Measurements from ENCODE around the gene PADI3. TPM values are rescaled to one million over a fixed set of nuclear protein-coding genes. Genes with fewer than 3 reads are reported as not detected.
"Not testable (repeated sequence)": the region's sequence is repeated elsewhere in the genome, so short reads cannot be mapped to it uniquely, and the experiment has no call there.

The PADI3 gene
- polyA plus RNA-seq, 1 donor from 2014 or later: not detected

GRCh38 chr1:17227358-17227915, 21.5 kb upstream of the PADI3 start:
- Mint-ChIP-seq H3K9me3 (no peaks in the 10 kb centered on the region), H3K4me1 (peaks cover 0 to 4% (median 0%) of the 10 kb centered on the region in 3 donors), H3K4me3 (no peak overlapping the region), H3K36me3 (no peaks in the 10 kb centered on the region), H3K27ac (peak overlapping the region in 1 of 3 donors; percentile 53), H3K27me3 (no peaks in the 10 kb centered on the region)

DNA sequence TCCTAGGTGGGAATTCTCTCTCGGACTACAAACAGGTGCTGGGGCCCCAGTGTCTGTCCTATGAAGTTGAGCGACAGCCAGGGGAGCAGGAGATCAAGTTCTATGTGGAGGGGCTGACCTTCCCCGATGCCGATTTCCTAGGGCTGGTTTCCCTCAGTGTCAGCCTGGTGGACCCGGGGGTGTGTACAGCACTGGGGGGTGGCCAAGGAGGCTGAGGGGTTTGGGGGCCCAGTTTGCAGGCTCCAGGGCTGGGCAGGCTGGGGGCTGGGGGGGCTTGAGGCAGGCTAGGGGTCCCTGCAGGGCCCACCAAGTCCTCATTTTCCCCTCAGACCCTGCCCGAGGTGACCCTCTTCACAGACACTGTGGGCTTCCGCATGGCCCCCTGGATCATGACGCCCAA, 20.3 kb upstream of the PADI3 start:
- Mint-ChIP-seq H3K27ac (no peak overlapping the region), H3K4me1 (peaks cover 0 to 4% (median 0%) of the 10 kb centered on the region in 3 donors), H3K36me3 (no peaks in the 10 kb centered on the region), H3K27me3 (peaks cover 4% of the 10 kb centered on the region), H3K4me3 (no peak overlapping the region), H3K9me3 (no peaks in the 10 kb centered on the region)

DNA sequence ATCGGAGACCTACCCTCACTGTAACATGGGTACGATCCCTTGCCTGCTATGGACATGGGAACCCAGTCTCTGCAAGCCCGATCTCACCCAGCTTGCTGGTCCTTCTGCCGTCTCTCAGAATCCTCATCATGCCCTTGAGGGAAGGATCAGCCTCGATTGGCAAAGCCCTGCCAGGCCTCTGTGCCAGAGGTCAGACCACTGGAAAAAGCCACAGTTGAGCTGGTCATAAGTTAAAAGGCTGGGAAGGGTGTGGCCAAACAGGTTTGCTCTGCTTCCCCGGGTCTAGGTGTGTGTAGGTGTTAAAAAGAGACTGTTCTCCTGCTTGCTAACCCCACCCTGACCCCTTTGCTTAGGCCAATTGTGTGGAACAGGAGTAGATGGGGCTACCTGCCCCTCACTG, 19.5 kb upstream of the PADI3 start:
- Mint-ChIP-seq H3K9me3 (no peaks in the 10 kb centered on the region), H3K4me3 (no peak overlapping the region), H3K27me3 (peaks cover 4% of the 10 kb centered on the region)

DNA sequence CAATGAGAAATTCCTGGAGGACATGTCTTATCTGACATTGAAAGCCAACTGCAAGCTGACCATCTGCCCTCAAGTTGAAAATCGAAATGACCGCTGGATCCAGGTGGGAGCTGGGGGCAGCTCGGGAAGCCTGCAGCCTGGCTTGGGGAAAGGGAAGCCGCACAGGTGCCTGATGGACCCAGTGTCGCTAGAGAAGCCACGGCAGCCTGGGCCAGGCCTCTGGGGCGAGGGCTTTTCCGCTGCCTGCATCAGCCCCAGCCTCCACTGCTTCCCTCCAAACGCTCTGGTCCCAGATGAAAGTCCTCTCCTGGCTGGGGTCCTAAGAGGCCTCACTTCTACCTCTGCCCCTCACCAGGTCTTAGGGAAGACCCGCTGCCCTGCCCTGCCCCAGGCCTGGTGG, 18.8 kb upstream of the PADI3 start:
- Mint-ChIP-seq H3K27ac (no peak overlapping the region), H3K4me1 (peaks cover 0 to 4% (median 0%) of the 10 kb centered on the region in 3 donors), H3K9me3 (no peaks in the 10 kb centered on the region), H3K27me3 (peaks cover 4% of the 10 kb centered on the region), H3K4me3 (no peak overlapping the region), H3K36me3 (no peaks in the 10 kb centered on the region)

More for the DNA sequence above, 19.5 kb upstream of the PADI3 start:
- Mint-ChIP-seq H3K36me3 (no peaks in the 10 kb centered on the region), H3K27ac (peak overlapping the region in 1 of 3 donors; percentile 7), H3K4me1 (peaks cover 0 to 4% (median 0%) of the 10 kb centered on the region in 3 donors)

DNA sequence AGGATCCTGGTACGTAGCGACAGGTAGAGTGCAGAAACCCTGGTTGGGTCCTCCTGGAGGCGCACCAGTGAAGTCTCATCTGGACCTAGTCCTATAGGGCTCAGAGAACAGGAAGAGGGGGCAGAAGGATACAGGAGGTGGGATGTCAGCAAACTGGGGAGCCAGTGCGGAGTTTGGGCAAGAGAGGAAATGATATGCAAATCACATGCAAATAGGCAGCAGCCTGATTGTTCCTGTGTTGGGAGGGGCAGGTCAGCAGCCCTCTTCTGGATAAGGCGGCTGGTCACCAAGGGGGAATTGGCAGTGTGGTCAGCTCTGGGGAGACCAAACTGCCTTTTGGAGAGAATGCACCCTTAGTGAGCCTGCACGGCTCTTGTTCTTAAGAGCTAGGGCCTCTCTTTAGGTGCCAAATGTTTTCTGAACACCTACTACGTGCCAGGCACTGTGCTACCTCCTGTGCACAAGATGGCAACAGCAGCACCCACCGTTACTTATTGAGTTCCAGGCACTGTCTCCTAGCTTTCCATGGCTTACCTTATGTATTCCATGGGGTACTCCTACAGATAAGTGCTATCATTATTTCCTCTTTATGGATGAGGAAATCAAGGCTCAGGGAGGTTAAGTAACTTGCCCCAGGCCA, 18.1 kb upstream of the PADI3 start:
- peaks cover 4% of the 10 kb centered on the region for H3K27me3 Mint-ChIP-seq
- no peak overlapping the region for H3K27ac Mint-ChIP-seq
- no peaks in the 10 kb centered on the region for H3K9me3 Mint-ChIP-seq
- peaks cover 0 to 4% (median 0%) of the 10 kb centered on the region in 3 donors for H3K4me1 Mint-ChIP-seq
- H3K36me3 Mint-ChIP-seq: no peaks in the 10 kb centered on the region
- H3K4me3 Mint-ChIP-seq: no peak overlapping the region

GRCh38 chr1:17232759-17233661, 15.9 kb upstream of the PADI3 start:
- no peaks in the 10 kb centered on the region for H3K36me3 Mint-ChIP-seq
- peak overlapping the region in 1 of 3 donors; percentile 35 for H3K27ac Mint-ChIP-seq
- peaks cover 0 to 5% (median 0%) of the 10 kb centered on the region in 3 donors for H3K4me1 Mint-ChIP-seq
- H3K4me3 Mint-ChIP-seq: no peak overlapping the region
- peaks cover 4% of the 10 kb centered on the region for H3K27me3 Mint-ChIP-seq
- no peaks in the 10 kb centered on the region for H3K9me3 Mint-ChIP-seq

DNA sequence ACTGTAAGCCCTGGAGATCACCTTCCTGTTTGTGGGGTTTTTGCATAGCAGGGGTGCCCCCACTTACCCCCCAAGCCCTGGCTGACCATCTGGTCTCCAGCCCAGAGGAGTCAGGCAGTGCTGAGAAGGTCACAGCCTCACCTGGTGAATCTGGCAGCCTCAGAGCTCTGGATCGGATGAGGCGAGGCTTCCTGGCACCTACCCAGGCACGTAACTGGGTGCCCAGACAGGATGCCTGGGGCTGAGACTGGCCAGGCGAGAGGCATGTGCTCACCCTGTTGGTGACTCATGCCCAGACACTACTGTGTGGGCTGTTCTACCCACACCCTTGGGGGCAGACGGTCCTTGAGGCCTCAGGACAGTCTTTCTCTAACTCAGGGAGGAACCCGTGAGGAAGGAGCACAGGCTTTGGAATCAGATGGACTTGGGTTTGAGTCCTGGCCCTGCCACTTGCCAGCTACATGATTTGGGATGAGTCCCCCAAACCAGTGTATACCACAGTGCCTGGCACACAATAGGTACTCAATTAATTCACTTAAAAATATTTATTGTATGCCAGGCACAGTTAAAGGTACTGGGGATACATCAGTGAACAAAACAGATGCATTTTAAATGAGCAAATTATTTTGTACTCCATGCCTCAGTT, 15.1 kb upstream of the PADI3 start:
- Mint-ChIP-seq H3K9me3 (no peaks in the 10 kb centered on the region), H3K36me3 (no peaks in the 10 kb centered on the region), H3K27ac (no peak overlapping the region), H3K4me1 (peaks cover 0 to 5% (median 0%) of the 10 kb centered on the region in 3 donors), H3K4me3 (no peak overlapping the region), H3K27me3 (peaks cover 4% of the 10 kb centered on the region)

DNA sequence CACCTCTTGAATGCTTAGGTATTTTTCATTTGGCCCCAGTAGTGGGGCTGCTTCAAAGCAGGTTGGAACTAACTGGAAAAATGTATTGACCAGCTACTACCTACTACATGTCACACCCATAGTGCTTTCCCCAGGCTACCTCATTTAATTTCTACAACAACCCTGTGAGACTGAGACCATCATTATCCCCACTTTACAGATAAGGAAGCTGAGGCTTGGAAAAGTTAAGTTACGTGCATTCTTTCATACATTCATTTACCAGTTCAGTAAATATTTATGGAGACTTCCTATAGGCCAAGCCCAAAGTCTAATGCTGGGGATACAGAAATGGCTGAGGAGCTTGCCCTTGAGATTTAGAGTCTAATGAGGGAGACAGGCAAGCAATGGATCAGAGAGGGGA, 14.5 kb upstream of the PADI3 start:
- peak overlapping the region in 2 of 3 donors; percentile 24 to 54 for H3K27ac Mint-ChIP-seq
- H3K4me1 Mint-ChIP-seq: peaks cover 0 to 5% (median 0%) of the 10 kb centered on the region in 3 donors
- no peaks in the 10 kb centered on the region for H3K9me3 Mint-ChIP-seq
- no peak overlapping the region for H3K4me3 Mint-ChIP-seq
- H3K36me3 Mint-ChIP-seq: no peaks in the 10 kb centered on the region
- H3K27me3 Mint-ChIP-seq: peaks cover 4% of the 10 kb centered on the region

DNA sequence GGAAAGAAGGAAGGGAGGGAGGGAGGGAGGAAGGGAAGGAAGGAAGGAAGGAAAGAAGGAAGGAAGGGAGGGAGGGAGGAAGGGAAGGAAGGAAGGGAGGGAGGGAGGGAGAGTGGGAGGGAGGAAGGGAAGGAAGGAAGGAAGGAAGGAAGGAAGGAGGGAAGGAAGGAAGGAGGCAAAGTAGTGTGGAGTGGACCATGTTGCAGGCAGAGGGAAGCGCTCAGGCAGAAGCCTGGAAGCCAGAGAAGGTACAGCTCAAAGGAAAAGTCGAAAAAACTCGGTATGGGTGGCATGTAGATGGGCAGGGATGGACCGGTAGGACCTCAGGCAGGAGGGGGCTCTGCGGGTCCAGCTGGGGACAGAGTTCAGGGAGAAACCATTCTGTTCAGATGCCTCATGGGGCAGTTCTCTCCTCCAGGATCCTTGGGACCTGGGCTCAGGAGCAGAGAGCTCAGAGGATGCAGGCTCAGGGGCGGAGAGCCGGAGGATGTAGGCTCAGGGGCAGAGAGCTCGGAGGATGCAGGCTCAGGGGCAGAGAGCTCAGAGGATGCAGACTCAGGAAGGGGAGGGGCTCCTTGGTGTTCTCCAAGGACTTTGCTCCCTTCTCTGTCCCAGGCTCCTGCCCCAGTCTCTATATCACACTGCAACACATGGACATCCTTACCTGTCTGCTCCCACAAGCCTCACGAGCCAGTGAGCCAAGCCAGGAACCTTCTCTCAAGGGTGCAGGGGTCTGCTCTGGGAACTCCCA, 13.6 kb upstream of the PADI3 start:
- H3K9me3 Mint-ChIP-seq: no peaks in the 10 kb centered on the region
- peaks cover 4% of the 10 kb centered on the region for H3K27me3 Mint-ChIP-seq
- no peak overlapping the region for H3K4me3 Mint-ChIP-seq
- no peak overlapping the region for H3K27ac Mint-ChIP-seq
- peaks cover 0 to 5% (median 0%) of the 10 kb centered on the region in 3 donors for H3K4me1 Mint-ChIP-seq
- no peaks in the 10 kb centered on the region for H3K36me3 Mint-ChIP-seq

GRCh38 chr1:17236779-17237560, 11.9 kb upstream of the PADI3 start:
- Mint-ChIP-seq H3K27me3 (peaks cover 4% of the 10 kb centered on the region), H3K36me3 (no peaks in the 10 kb centered on the region), H3K9me3 (no peaks in the 10 kb centered on the region), H3K4me3 (no peak overlapping the region), H3K27ac (no peak overlapping the region), H3K4me1 (peaks cover 0 to 2% (median 0%) of the 10 kb centered on the region in 3 donors)

- peaks cover 0 to 2% (median 0%) of the 10 kb centered on the region in 3 donors for H3K4me1 Mint-ChIP-seq
- H3K9me3 Mint-ChIP-seq: no peaks in the 10 kb centered on the region
- peaks cover 4% of the 10 kb centered on the region for H3K27me3 Mint-ChIP-seq
- no peak overlapping the region for H3K27ac Mint-ChIP-seq
- H3K4me3 Mint-ChIP-seq: no peak overlapping the region
- H3K36me3 Mint-ChIP-seq: no peaks in the 10 kb centered on the region
Observed at GRCh38 chr1:17237561-17237903, 11.4 kb upstream of the PADI3 start.

DNA sequence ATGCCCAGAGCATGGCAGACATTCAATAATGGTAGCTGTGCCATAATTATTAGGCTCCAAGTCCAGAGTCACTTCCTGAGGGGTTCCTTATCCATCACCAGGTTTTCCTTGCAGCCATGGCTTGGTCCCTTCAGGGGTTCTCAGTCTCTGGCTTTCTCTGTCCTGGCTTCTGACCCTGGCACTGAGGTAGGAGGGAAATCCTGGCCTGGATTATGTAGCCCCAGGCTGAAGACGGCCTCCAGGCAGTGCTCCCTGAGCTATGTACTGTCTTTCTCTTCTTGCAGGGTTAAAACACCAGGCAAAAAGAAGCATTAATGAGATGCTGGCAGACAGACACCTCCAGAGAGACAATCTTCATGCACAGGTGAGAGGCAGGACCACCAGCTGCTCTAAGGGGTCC, 9.5 kb upstream of the PADI3 start:
- H3K9me3 Mint-ChIP-seq: no peaks in the 10 kb centered on the region
- H3K27ac Mint-ChIP-seq: no peak overlapping the region
- H3K4me1 Mint-ChIP-seq: peaks cover 0 to 2% (median 0%) of the 10 kb centered on the region in 3 donors
- no peaks in the 10 kb centered on the region for H3K27me3 Mint-ChIP-seq
- H3K36me3 Mint-ChIP-seq: no peaks in the 10 kb centered on the region
- H3K4me3 Mint-ChIP-seq: no peak overlapping the region

- H3K4me3 Mint-ChIP-seq, H3K4me1 Mint-ChIP-seq, H3K27me3 Mint-ChIP-seq, H3K9me3 Mint-ChIP-seq, H3K27ac Mint-ChIP-seq, H3K36me3 Mint-ChIP-seq: not testable (repeated sequence)
Observed at GRCh38 chr1:17241011-17241779, 7.7 kb upstream of the PADI3 start.
